HUES6 (cell line): ENCODE measurements around the gene AKT1.
"Not testable (repeated sequence)": the region's sequence is repeated elsewhere in the genome, so short reads cannot be mapped to it uniquely, and the experiment has no call there.

Experiments
- H3K27ac ChIP-seq: 2 replicates; pipeline ENCODE4 v1.7.0; 2013; ENCODE audit warnings: low read depth, mild to moderate bottlenecking, low read length, inconsistent platforms
- H3K27me3 ChIP-seq: 2 replicates; pipeline ENCODE4 v1.6.1; 2013; ENCODE audit warnings: low read length; ENCODE audit not compliant: control insufficient read depth, insufficient read depth
- H3K36me3 ChIP-seq: 2 replicates; pipeline ENCODE4 v1.6.1; 2013; ENCODE audit warnings: low read length; ENCODE audit not compliant: control insufficient read depth, insufficient read depth
- H3K4me1 ChIP-seq: 2 replicates; pipeline ENCODE4 v1.6.1; 2013; ENCODE audit warnings: low read length; ENCODE audit not compliant: control insufficient read depth, insufficient read depth
- H3K4me3 ChIP-seq: 2 replicates; pipeline ENCODE4 v1.5.1; 2013; ENCODE audit warnings: low read depth, low read length
- H3K9ac ChIP-seq: one replicate; pipeline ENCODE4 v1.6.1; 2013; ENCODE audit warnings: mild to moderate bottlenecking, low read length
- H3K9me3 ChIP-seq: 2 replicates; pipeline ENCODE4 v1.6.1; 2013; ENCODE audit warnings: low read depth, low read length; ENCODE audit not compliant: control insufficient read depth, insufficient read depth

AKT1 gene

GRCh38 chr14:104755621-104756020, 39.9 kb downstream of the AKT1 start:
- H3K9ac ChIP-seq, result no peak overlapping the region
- H3K27ac ChIP-seq, result no peak overlapping the region

GRCh38 chr14:104754213-104754851, 41.2 kb downstream of the AKT1 start:
- H3K4me1 ChIP-seq, result peaks cover 14% of the 10 kb centered on the region
- H3K9ac ChIP-seq, result peak overlapping the region; percentile 96
- peaks cover 42% of the 10 kb centered on the region for H3K36me3 ChIP-seq
- peak overlapping the region; percentile 99 for H3K4me3 ChIP-seq
- peaks cover 16% of the 10 kb centered on the region for H3K9me3 ChIP-seq
- H3K27ac ChIP-seq, result no peak overlapping the region
- no peaks in the 10 kb centered on the region for H3K27me3 ChIP-seq

More at GRCh38 chr14:104755621-104756020, 39.9 kb downstream of the AKT1 start:
- H3K27me3 ChIP-seq, result no peaks in the 10 kb centered on the region
- H3K4me3 ChIP-seq, result no peak overlapping the region
- peaks cover 11% of the 10 kb centered on the region for H3K4me1 ChIP-seq
- H3K9me3 ChIP-seq, result peaks cover 9% of the 10 kb centered on the region
- H3K36me3 ChIP-seq, result peaks cover 51% of the 10 kb centered on the region

GRCh38 chr14:104753528-104754212, 41.9 kb downstream of the AKT1 start:
- H3K9me3 ChIP-seq, result peaks cover 16% of the 10 kb centered on the region
- peaks cover 36% of the 10 kb centered on the region for H3K36me3 ChIP-seq
- peak overlapping the region; percentile 96 for H3K27ac ChIP-seq
- H3K27me3 ChIP-seq, result no peaks in the 10 kb centered on the region
- peaks cover 21% of the 10 kb centered on the region for H3K4me1 ChIP-seq
- peak overlapping the region; percentile 96 for H3K9ac ChIP-seq
- H3K4me3 ChIP-seq, result peak overlapping the region; percentile 99

- peaks cover 31% of the 10 kb centered on the region for H3K36me3 ChIP-seq
- no peaks in the 10 kb centered on the region for H3K27me3 ChIP-seq
- peak within 1 kb of the TSS; percentile 96 for H3K27ac ChIP-seq
- peak within 1 kb of the TSS; percentile 96 for H3K9ac ChIP-seq
- peaks cover 27% of the 10 kb centered on the region for H3K4me1 ChIP-seq
- peaks cover 16% of the 10 kb centered on the region for H3K9me3 ChIP-seq
- H3K4me3 ChIP-seq, result peak within 1 kb of the TSS; percentile 99
These were observed 42.6 kb downstream of the AKT1 start, which contains the start of gene SIVA1 for GRCh38 chr14:104752735-104753527. SIVA1 (plus strand) TSS chr14:104753147; CDS start chr14:104753202, 55 bp downstream.

GRCh38 chr14:104752423-104752734, 43.2 kb downstream of the AKT1 start:
- peak overlapping the region; percentile 81 for H3K9ac ChIP-seq
- peaks cover 25% of the 10 kb centered on the region for H3K36me3 ChIP-seq
- peaks cover 16% of the 10 kb centered on the region for H3K9me3 ChIP-seq
- H3K4me1 ChIP-seq, result peaks cover 31% of the 10 kb centered on the region
- peak overlapping the region; percentile 74; the same call in 1 of the 2 replicates for H3K27ac ChIP-seq
- no peaks in the 10 kb centered on the region for H3K27me3 ChIP-seq
- H3K4me3 ChIP-seq, result peak overlapping the region; percentile 99

GRCh38 chr14:104751539-104752422, 43.8 kb downstream of the AKT1 start:
- no peaks in the 10 kb centered on the region for H3K27me3 ChIP-seq
- H3K27ac ChIP-seq, result peak overlapping the region; percentile 74; the same call in 1 of the 2 replicates
- H3K36me3 ChIP-seq, result peaks cover 19% of the 10 kb centered on the region
- peak overlapping the region; percentile 81 for H3K9ac ChIP-seq
- peaks cover 16% of the 10 kb centered on the region for H3K9me3 ChIP-seq
- peak overlapping the region; percentile 99 for H3K4me3 ChIP-seq
- peaks cover 31% of the 10 kb centered on the region for H3K4me1 ChIP-seq

GRCh38 chr14:104750753-104751057, 44.8 kb downstream of the AKT1 start:
- H3K4me1 ChIP-seq, result peaks cover 31% of the 10 kb centered on the region

GRCh38 chr14:104750056-104750752, 45.3 kb downstream of the AKT1 start:
- H3K27ac ChIP-seq, result no peak overlapping the region
- no peak overlapping the region for H3K4me3 ChIP-seq

More at GRCh38 chr14:104750753-104751057, 44.8 kb downstream of the AKT1 start:
- not testable (repeated sequence) for H3K9ac ChIP-seq, H3K4me3 ChIP-seq, H3K27ac ChIP-seq, H3K27me3 ChIP-seq, H3K36me3 ChIP-seq
- peaks cover 16% of the 10 kb centered on the region for H3K9me3 ChIP-seq

GRCh38 chr14:104749111-104749649, 46.4 kb downstream of the AKT1 start:
- Histone ChIP-seq H3K27ac (no peak overlapping the region), H3K36me3 (peaks cover 4% of the 10 kb centered on the region; the same call in 1 of the 2 replicates), H3K9ac (no peak overlapping the region), H3K27me3 (no peaks in the 10 kb centered on the region), H3K4me1 (peaks cover 25% of the 10 kb centered on the region), H3K9me3 (peaks cover 16% of the 10 kb centered on the region), H3K4me3 (peak overlapping the region; percentile 27; the same call in 1 of the 2 replicates)

More at GRCh38 chr14:104750056-104750752, 45.3 kb downstream of the AKT1 start:
- no peak overlapping the region for H3K9ac ChIP-seq
- peaks cover 5% of the 10 kb centered on the region; the same call in 1 of the 2 replicates for H3K36me3 ChIP-seq
- H3K27me3 ChIP-seq, result no peaks in the 10 kb centered on the region
- peaks cover 31% of the 10 kb centered on the region for H3K4me1 ChIP-seq
- peaks cover 16% of the 10 kb centered on the region for H3K9me3 ChIP-seq
